Hepatocyte (in vitro differentiated cells): Measurements from ENCODE around the gene ADH5. TPM values are rescaled to one million over a fixed set of nuclear protein-coding genes. Genes with fewer than 3 reads are reported as not detected.

Source experiments
- DNase-seq: peaks from one replicate; pipeline ENCODE4 v3.0.0-alpha.2; 2016; ENCODE audit warnings: low spot score
- H2AFZ ChIP-seq: fragments of 200-600 bp; sonication (generic); 2 replicates; pipeline ENCODE4 v1.6.0; 2016; ENCODE audit warnings: antibody characterized with exemption, mild to moderate bottlenecking
- H3K27ac ChIP-seq: fragments of 200-600 bp; sonication (generic); 2 replicates; pipeline ENCODE4 v1.5.1; 2016; ENCODE audit warnings: mild to moderate bottlenecking
- H3K27me3 ChIP-seq: fragments of 200-600 bp; sonication (generic); 2 replicates; pipeline ENCODE4 v1.6.1; 2016
- H3K36me3 ChIP-seq: fragments of 200-600 bp; sonication (generic); replicated peaks from 2 replicates; pipeline ENCODE4 v1.5.1; 2016; ENCODE audit warnings: low read depth; ENCODE audit not compliant: insufficient read depth
- H3K4me1 ChIP-seq: fragments of 200-600 bp; sonication (generic); 2 replicates; pipeline ENCODE4 v1.5.1; 2016; ENCODE audit warnings: mild to moderate bottlenecking, moderate library complexity; ENCODE audit not compliant: insufficient read depth
- H3K4me2 ChIP-seq: fragments of 200-600 bp; sonication (generic); 2 replicates; pipeline ENCODE4 v1.6.0; 2016
- H3K4me3 ChIP-seq: fragments of 200-600 bp; sonication (generic); 2 replicates; pipeline ENCODE4 v1.5.1; 2016; ENCODE audit warnings: mild to moderate bottlenecking
- H3K79me2 ChIP-seq: fragments of 200-600 bp; sonication (generic); 2 replicates; pipeline ENCODE4 v1.6.0; 2017; ENCODE audit warnings: mild to moderate bottlenecking
- H3K9me2 ChIP-seq: fragments of 200-600 bp; sonication (generic); replicated peaks from 2 replicates; pipeline ENCODE4 v1.6.0; 2017; ENCODE audit warnings: mild to moderate bottlenecking; ENCODE audit not compliant: insufficient read depth
- H3K9me3 ChIP-seq: fragments of 200-600 bp; sonication (generic); 2 replicates; pipeline ENCODE4 v1.5.1; 2016; ENCODE audit warnings: low read depth, mild to moderate bottlenecking
- H4K20me1 ChIP-seq: fragments of 200-600 bp; sonication (generic); 2 replicates; pipeline ENCODE4 v1.6.0; 2016; ENCODE audit warnings: mild to moderate bottlenecking; ENCODE audit not compliant: insufficient read depth, poor library complexity, severe bottlenecking
- EZH2 ChIP-seq: fragments of 200-600 bp; sonication (generic); IDR thresholded peaks from 2 replicates; pipeline ENCODE4 v1.6.1; 2016; ENCODE audit warnings: antibody characterized with exemption, mild to moderate bottlenecking, borderline replicate concordance
- EZH2phosphoT487 ChIP-seq: fragments of 200-600 bp; sonication (generic); IDR thresholded peaks from one replicate; pipeline ENCODE4 v1.6.1; 2018; ENCODE audit warnings: antibody characterized with exemption, mild to moderate bottlenecking, low read depth, moderate library complexity; ENCODE audit not compliant: unreplicated experiment, severe bottlenecking
- WGBS: methylation state at CpG from one replicate; pipeline ENCODE4 v1.1.6; 2016; ENCODE audit warnings: low lambda C conversion rate; ENCODE audit errors: missing lambda C conversion rate; 5-methylcytosine and 5-hydroxymethylcytosine counted together
- polyA plus RNA-seq: library from polyadenylated mRNA; unstranded; fragments of >200 nt; fragmentation: Nextera tagmentation; extraction: Ambion mirVana; gene quantifications from 2 replicates; pipeline ENCODE4 v1.2.1, GENCODE V29; 2016
- total RNA-seq: library from RNA; depleted of rRNA; stranded (reverse); fragments of >200 nt; gene quantifications from 2 replicates; pipeline ENCODE4 v1.2.3, GENCODE V29; 2014
- TF ChIP-seq, protein P1 (sequence below): fragments of 200-600 bp; sonication (generic); IDR thresholded peaks from 2 replicates; pipeline ENCODE4 v1.5.1; 2016; ENCODE audit warnings: antibody characterized with exemption, mild to moderate bottlenecking; ENCODE audit not compliant: poor library complexity

The ADH5 gene
- total and polyA plus RNA-seq, 2 experiments from 2014 or later: 149 to 200 TPM

DNA sequence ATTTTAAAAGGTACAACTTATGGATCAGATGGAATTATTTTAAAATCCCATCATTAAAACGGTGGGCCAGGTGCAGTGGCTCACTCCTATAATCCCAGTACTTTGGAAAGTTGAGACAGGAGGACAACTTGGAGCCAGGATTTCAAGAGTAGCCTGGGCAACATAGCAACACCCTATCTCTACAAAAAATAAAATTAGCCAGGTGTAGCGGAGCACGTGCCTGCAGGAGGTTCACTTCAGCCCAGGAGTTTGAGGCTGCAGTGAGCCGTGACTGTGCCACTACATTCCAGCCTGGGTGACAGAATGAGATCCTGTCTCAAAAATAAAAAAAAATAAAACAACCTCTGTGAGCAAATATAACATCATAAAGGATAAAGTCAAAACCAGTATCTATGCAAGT is 11.4 kb downstream of the ADH5 start:
- Histone ChIP-seq H2AFZ (no peak overlapping the region), H3K36me3 (no peaks in the 10 kb centered on the region), H4K20me1 (peaks cover 3% of the 10 kb centered on the region), H3K9me2 (no peaks in the 10 kb centered on the region), H3K4me3 (no peak overlapping the region), H3K79me2 (peaks cover 18% of the 10 kb centered on the region), H3K27me3 (no peaks in the 10 kb centered on the region), H3K4me1 (no peaks in the 10 kb centered on the region), H3K9me3 (no peaks in the 10 kb centered on the region), H3K27ac (no peak overlapping the region), H3K4me2 (no peak overlapping the region)
- WGBS: 96% methylated on average over 4 of the region's 4 CpGs
- TF ChIP-seq EZH2phosphoT487 (no peak), EZH2 (no peak)
- TF ChIP-seq, protein P1, sequence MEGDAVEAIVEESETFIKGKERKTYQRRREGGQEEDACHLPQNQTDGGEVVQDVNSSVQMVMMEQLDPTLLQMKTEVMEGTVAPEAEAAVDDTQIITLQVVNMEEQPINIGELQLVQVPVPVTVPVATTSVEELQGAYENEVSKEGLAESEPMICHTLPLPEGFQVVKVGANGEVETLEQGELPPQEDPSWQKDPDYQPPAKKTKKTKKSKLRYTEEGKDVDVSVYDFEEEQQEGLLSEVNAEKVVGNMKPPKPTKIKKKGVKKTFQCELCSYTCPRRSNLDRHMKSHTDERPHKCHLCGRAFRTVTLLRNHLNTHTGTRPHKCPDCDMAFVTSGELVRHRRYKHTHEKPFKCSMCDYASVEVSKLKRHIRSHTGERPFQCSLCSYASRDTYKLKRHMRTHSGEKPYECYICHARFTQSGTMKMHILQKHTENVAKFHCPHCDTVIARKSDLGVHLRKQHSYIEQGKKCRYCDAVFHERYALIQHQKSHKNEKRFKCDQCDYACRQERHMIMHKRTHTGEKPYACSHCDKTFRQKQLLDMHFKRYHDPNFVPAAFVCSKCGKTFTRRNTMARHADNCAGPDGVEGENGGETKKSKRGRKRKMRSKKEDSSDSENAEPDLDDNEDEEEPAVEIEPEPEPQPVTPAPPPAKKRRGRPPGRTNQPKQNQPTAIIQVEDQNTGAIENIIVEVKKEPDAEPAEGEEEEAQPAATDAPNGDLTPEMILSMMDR: no peak
- no peak for DNase-seq

DNA sequence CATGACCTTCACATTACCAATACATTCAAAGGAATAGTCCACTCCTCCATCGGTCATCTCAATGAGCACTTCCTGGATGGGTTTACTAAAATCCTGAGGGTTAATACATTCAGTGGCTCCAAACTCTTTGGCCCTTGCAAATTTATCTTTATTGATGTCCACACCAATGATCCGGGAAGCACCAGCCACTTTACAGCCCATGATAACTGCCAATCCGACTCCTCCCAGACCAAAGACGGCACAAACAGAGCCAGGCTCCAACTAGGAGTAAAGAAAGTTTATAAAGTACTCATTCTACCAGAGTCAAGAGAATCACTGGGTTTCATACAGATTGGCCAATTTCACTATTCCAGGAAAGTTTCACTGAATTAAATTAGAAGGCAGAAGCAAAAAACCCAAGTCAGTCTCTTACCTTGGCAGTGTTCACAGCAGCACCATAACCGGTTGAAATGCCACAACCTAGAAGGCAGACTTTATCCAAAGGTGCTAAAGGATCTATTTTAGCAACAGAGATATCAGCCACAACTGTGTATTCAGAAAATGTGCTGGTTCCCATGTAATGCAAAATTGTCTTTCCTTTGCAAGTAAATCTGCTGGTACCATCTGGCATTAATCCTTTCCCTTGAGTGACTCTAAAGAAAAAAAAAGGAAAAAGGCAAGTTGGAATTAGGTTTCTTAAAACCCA is 12.2 kb downstream of the ADH5 start:
- H3K9me3 ChIP-seq: no peaks in the 10 kb centered on the region
- H3K9me2 ChIP-seq: no peaks in the 10 kb centered on the region
- H3K4me3 ChIP-seq: no peak overlapping the region
- 97% methylated on average over 5 of the region's 5 CpGs for WGBS
- peaks cover 12% of the 10 kb centered on the region for H3K79me2 ChIP-seq
- H2AFZ ChIP-seq: no peak overlapping the region
- TF ChIP-seq EZH2: no peak
- TF ChIP-seq, protein P1: no peak
- no peak for DNase-seq
- no peaks in the 10 kb centered on the region for H4K20me1 ChIP-seq
- H3K4me2 ChIP-seq: no peak overlapping the region
- no peak overlapping the region for H3K27ac ChIP-seq
- H3K27me3 ChIP-seq: no peaks in the 10 kb centered on the region
- H3K4me1 ChIP-seq: no peaks in the 10 kb centered on the region
- H3K36me3 ChIP-seq: no peaks in the 10 kb centered on the region

DNA sequence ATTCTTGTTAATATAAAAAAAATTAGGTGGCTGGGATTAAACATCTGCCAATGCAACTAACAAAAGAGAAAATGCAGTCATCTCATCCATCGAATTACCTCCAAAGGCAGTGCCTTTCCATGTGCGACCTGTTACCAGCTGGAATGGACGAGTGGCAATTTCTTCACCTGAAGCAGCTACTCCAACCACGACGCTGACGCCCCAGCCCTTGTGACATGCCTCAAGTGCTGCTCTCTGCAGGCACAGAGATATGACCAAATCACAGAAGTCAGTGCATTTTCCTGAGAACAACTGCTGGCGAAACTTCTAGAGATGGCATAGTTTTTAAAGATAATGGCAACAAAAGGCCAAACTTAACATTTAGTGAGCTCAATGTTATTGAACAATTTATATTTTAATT is 13.8 kb downstream of the ADH5 start:
- WGBS: 92% methylated on average over 7 of the region's 7 CpGs
- no peak for TF ChIP-seq EZH2phosphoT487
- TF ChIP-seq, protein P1: no peak
- TF ChIP-seq EZH2: no peak
- Histone ChIP-seq H3K4me3 (no peak overlapping the region), H4K20me1 (no peaks in the 10 kb centered on the region), H3K4me1 (no peaks in the 10 kb centered on the region), H3K9me3 (no peaks in the 10 kb centered on the region), H2AFZ (no peak overlapping the region), H3K4me2 (no peak overlapping the region), H3K36me3 (no peaks in the 10 kb centered on the region), H3K27ac (no peak overlapping the region), H3K27me3 (no peaks in the 10 kb centered on the region), H3K9me2 (no peaks in the 10 kb centered on the region), H3K79me2 (peaks cover 10% of the 10 kb centered on the region)
- DNase-seq: no peak

DNA sequence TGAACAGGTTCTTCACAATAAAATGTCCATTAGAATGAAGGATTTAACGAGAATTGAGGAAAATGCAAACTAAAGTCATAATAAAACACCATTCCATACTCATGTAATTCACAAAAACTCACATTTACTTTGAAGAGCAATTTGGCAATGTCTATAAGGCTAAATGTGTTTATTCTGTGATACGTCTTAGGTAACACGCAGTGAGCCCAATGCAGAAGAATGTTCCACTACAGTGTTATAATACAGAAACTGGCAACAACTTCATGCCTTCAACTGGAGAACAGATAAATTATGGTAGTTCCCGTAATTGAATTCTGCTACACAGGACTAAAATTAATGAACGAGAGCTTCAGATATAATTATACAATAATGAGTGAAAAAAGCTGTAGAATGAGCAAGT is 17.4 kb downstream of the ADH5 start:
- H3K27me3 ChIP-seq: no peaks in the 10 kb centered on the region
- H3K4me1 ChIP-seq: no peaks in the 10 kb centered on the region
- no peak overlapping the region for H3K4me3 ChIP-seq
- DNase-seq: no peak
- no peaks in the 10 kb centered on the region for H3K9me3 ChIP-seq
- H3K79me2 ChIP-seq: peaks cover 3% of the 10 kb centered on the region
- no peak overlapping the region for H3K4me2 ChIP-seq
- TF ChIP-seq EZH2phosphoT487: no peak
- TF ChIP-seq EZH2: no peak
- TF ChIP-seq, protein P1: no peak
- 97% methylated on average over 5 of the region's 5 CpGs for WGBS
- no peak overlapping the region for H2AFZ ChIP-seq
- H3K27ac ChIP-seq: no peak overlapping the region
- no peaks in the 10 kb centered on the region for H3K9me2 ChIP-seq
- H3K36me3 ChIP-seq: no peaks in the 10 kb centered on the region
- no peaks in the 10 kb centered on the region for H4K20me1 ChIP-seq
